GM11168 (cell line): Measurements from ENCODE around the gene SMARCA2.

Source experiments
- in situ Hi-C: fragments of 300-500 bp; cut with MboI; formaldehyde crosslinking; loops from one replicate; pipeline ENCODE4 v1.12.0; 2022; ENCODE audit warnings: low sequenced_read_pairs; ENCODE audit not compliant: unreplicated experiment

Gene SMARCA2

GRCh38 chr9:2036844-2037243, 21.7 kb downstream of the SMARCA2 start:
- in situ Hi-C loops, result no loop called here

GRCh38 chr9:2039294-2040180, 24.4 kb downstream of the SMARCA2 start:
- in situ Hi-C loops, result no loop called here

DNA sequence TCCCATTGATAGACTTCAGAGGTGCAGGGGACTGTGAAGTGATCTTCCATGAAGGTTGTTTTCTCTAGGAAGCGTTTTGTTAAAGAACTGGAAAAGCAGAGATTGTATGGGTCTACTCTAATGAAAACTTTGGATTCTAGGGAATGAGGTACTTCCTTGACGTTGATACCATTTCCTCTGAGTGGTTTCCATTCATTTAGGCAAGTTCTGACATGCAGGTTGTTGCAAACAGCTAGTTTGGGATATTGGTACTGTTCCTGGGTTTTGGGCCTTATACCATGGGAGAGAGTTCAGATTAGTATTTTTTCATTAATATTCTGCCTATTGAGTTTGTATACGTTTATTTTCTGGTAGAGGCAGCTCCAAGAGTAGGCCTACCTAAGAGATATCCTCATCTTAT, 25.7 kb downstream of the SMARCA2 start:
- in situ Hi-C loops, result no loop called here

GRCh38 chr9:2041736-2042135, 26.6 kb downstream of the SMARCA2 start:
- in situ Hi-C loops, result no loop called here

DNA sequence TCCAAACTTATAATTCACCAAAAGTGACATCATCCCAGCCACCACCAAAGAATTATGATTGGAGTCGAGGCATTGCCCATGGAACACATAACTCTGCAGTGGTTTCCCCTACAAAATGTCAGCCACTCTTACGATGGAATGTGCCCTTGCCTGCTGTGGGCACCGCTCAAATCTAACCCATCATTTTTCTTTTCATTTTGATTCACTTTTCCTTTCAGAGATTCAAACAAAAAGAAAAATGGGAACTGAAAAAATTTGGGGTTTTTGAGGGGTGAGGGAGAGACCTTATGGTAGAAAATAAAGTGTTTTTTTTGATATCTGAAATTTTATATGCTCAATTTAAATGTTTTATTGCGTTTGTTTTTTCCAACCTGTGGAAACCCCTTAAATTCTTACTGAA, 28.1 kb downstream of the SMARCA2 start:
- in situ Hi-C loops, result no loop called here

DNA sequence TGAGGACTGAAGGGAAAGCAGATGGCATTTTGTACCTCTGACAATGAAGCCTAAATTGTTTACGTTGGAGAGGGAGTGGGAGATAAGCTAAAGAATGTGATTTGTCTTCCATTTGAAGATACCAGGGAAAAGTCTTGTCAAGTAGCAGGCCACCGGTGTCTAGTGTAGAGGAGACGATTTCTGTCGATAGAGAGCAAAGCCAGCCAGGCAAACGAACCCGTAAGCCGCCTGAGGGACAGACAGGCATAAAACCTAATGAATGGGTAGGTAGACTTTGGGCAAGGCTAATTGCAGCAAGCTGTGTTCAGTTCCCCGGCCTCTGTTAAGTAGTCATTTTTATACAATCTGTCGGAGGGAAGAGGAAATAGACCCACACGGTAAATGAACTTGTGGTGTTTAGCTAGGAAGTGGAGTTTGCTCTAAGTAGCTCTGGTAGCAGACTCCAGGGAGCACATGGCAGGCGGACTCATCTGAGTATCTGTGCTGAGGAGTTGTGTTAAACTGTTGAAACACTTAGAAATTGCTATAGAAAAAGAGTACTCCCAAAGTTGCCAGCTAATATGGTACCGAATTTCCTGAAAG, 28.8 kb downstream of the SMARCA2 start:
- in situ Hi-C loops, result no loop called here

- in situ Hi-C loops, result no loop called here
Measured at GRCh38 chr9:2047144-2047671, 32.1 kb downstream of the SMARCA2 start.

GRCh38 chr9:2047916-2048315, 32.8 kb downstream of the SMARCA2 start:
- in situ Hi-C loops, result no loop called here

- in situ Hi-C loops, result no loop called here
Measured at GRCh38 chr9:2050236-2050635, 35.1 kb downstream of the SMARCA2 start.

DNA sequence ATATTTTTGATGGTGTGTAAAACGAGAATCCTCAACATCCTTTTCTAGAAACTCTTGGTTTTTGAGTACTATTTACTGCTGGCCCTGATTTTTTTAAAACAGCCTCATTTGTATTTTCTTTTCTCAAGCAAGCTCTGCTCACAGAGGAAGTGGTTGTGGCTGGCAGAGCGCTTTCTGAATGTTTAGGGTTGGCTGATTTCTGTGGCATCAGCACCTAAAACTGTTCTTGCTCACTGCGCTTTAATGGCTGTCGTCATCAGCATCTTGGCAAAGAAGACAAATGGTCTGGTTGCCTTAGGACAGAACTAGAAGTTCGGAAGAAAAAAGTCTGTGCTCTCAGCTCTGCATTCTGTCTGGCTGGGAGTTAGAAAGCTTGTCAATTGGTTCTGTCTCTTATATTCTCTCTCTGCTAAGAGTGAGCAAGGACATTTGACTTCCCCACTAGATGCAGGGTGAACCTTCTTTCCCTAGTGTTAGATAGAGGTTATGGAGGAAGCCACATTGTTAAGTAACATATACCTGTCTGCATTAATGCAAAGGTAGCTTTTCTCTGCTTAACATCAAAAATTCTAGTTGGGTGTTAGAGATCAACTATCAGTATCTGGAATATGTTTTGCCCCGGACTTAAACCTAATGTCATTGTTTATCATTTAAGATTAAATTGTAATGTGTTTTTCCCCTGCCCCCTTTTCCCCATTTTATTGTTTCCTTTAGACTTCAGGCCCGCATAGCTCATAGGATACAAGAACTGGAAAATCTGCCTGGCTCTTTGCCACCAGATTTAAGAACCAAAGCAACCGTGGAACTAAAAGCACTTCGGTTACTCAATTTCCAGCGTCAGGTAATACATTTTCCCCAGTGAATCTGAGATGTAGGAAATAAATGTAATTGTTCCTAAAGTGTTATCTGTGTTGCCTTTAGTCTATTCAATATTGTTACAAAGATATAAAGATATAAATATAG, 39.0 kb downstream of the SMARCA2 start:
- in situ Hi-C loops, result no loop called here

- in situ Hi-C loops, result no loop called here
Measured at GRCh38 chr9:2055203-2055658, 40.1 kb downstream of the SMARCA2 start.

GRCh38 chr9:2059274-2059929, 44.3 kb downstream of the SMARCA2 start:
- in situ Hi-C loops, result no loop called here

GRCh38 chr9:2060424-2060823, 45.3 kb downstream of the SMARCA2 start:
- in situ Hi-C loops, result no loop called here

DNA sequence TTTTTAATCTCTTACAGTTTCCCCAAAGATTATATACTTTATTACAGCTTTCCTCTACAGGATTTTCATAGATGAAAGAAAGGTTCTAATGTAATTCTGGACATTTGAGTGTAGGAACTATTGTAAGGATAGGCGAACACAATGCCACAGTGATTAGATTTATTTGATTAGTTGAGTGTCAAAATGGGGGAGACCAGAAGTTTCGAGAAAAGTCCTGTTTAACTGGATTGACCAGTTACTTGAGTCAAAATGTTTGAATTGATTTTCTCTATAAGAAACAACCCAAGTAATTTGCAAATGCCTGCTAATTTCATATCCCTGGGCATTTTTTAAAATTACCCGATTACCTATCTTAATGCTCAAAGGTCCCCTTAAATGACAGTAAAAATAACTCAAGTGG, 50.6 kb downstream of the SMARCA2 start:
- in situ Hi-C loops, result no loop called here

- in situ Hi-C loops, result no loop called here
Measured at GRCh38 chr9:2066312-2067273, 51.4 kb downstream of the SMARCA2 start.

DNA sequence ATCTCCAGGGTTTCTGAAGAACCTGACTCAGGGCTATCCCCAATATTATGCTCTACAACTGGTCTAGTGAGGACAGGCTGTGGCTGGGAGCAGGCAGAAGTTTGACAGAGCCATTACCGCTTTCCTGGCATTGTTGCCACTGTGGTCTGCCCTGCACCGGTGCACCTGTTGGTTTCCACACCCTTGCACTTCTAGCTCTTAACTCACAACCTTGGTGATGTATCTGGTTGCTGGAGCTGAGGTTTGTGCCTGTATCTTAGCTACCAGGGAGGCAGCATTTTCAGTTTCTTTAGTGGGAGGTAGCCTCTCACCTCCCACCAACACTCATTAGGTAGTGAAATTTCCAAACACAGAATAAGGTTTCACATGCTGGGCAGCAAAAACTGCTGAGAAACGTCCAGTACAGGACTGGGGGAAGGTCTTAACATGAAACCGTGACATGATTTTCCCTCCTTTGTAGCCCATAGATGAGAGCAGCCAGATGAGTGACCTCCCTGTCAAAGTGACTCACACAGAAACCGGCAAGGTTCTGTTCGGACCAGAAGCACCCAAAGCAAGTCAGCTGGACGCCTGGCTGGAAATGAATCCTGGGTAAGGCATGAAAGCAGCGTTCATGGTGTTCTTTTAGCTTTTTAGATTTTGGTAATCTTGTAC, 57.7 kb downstream of the SMARCA2 start:
- in situ Hi-C loops, result no loop called here

- in situ Hi-C loops, result loop anchor here (25.0 kb wide), 1 partner anchor 370 kb away; no protein-coding TSS in a partner anchor
Measured at GRCh38 chr9:2082772-2083171, 67.6 kb downstream of the SMARCA2 start.

DNA sequence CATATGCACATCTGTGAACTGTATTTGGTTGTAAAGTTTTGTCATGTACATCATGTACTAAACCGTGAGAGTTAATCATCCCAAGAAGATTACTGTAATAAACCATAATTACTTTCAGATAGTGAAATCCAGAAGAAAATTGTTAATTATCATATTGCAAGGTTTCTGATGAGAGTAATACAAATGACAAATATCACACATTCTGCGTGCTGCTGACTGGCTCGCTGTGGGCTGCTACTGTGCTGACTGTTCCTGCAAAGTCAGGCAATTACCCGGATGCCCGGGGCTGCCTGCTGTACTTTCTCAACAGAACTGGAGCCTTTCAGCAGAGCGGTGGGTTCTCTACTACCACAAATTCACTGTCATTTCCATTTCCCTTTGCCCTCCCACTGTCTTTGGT, 68.3 kb downstream of the SMARCA2 start:
- in situ Hi-C loops, result loop anchor here (25.0 kb wide), 1 partner anchor 371 kb away; no protein-coding TSS in a partner anchor
